ENCODE results near the gene NAV1.
"Not testable (repeated sequence)": the region's sequence is repeated elsewhere in the genome, so short reads cannot be mapped to it uniquely, and the experiment has no call there.

Gene NAV1

GRCh38 chr1:201504799-201505502 is 34.0 kb upstream of the NAV1 start:
- no peak for DNase-seq

GRCh38 chr1:201505503-201505890 is 33.4 kb upstream of the NAV1 start:
- DNase-seq = peak; percentile 86

GRCh38 chr1:201506092-201506491 is 32.8 kb upstream of the NAV1 start:
- no peak for DNase-seq

GRCh38 chr1:201506557-201507359 is 32.2 kb upstream of the NAV1 start, which contains the start of gene CSRP1:
Gene CSRP1, minus strand, starts transcription at chr1:201507123. Its CDS starts 10,820 bp downstream, at chr1:201496303.
- DNase-seq = peak; percentile 79

- DNase-seq = no peak
These were observed 31.6 kb upstream of the NAV1 start for GRCh38 chr1:201507360-201507675.

- DNase-seq = peak; percentile 75
These were observed 30.1 kb upstream of the NAV1 start for GRCh38 chr1:201508809-201509208.

GRCh38 chr1:201509601-201510374 is 29.1 kb upstream of the NAV1 start:
- no peak for DNase-seq

- no peak for DNase-seq
These were observed 28.2 kb upstream of the NAV1 start for GRCh38 chr1:201510734-201511133.

- no peak for DNase-seq
These were observed 27.5 kb upstream of the NAV1 start for GRCh38 chr1:201511396-201511940.

- no peak for DNase-seq
These were observed 26.9 kb upstream of the NAV1 start for GRCh38 chr1:201511941-201512539.

- no peak for DNase-seq
These were observed 25.3 kb upstream of the NAV1 start for GRCh38 chr1:201513498-201514243.

GRCh38 chr1:201514466-201514865 is 24.5 kb upstream of the NAV1 start:
- no peak for DNase-seq

- no peak for DNase-seq
These were observed 23.7 kb upstream of the NAV1 start for GRCh38 chr1:201515062-201515750.

GRCh38 chr1:201515895-201516294 is 23.0 kb upstream of the NAV1 start:
- no peak for DNase-seq

- DNase-seq = no peak
These were observed 22.3 kb upstream of the NAV1 start for GRCh38 chr1:201516511-201517127.

- DNase-seq = no peak
These were observed 21.3 kb upstream of the NAV1 start for GRCh38 chr1:201517631-201518030.

- DNase-seq = no peak
These were observed 20.9 kb upstream of the NAV1 start for GRCh38 chr1:201518071-201518470.

GRCh38 chr1:201520046-201520575 is 18.8 kb upstream of the NAV1 start:
- DNase-seq = not testable (repeated sequence)

- DNase-seq = peak; percentile 43
These were observed 13.6 kb upstream of the NAV1 start for GRCh38 chr1:201525193-201525778.

GRCh38 chr1:201527879-201528278 is 11.0 kb upstream of the NAV1 start:
- no peak for DNase-seq
